ENCODE data around the gene PCSK5. TPM values are rescaled to one million over a fixed set of nuclear protein-coding genes. Genes with fewer than 3 reads are reported as not detected.
A peak's percentile ranks its signal among the peaks of the same experiment; 100 is the strongest.

The PCSK5 gene
- total RNA-seq, 1 experiment from 2014 or later: 2.1 TPM

DNA sequence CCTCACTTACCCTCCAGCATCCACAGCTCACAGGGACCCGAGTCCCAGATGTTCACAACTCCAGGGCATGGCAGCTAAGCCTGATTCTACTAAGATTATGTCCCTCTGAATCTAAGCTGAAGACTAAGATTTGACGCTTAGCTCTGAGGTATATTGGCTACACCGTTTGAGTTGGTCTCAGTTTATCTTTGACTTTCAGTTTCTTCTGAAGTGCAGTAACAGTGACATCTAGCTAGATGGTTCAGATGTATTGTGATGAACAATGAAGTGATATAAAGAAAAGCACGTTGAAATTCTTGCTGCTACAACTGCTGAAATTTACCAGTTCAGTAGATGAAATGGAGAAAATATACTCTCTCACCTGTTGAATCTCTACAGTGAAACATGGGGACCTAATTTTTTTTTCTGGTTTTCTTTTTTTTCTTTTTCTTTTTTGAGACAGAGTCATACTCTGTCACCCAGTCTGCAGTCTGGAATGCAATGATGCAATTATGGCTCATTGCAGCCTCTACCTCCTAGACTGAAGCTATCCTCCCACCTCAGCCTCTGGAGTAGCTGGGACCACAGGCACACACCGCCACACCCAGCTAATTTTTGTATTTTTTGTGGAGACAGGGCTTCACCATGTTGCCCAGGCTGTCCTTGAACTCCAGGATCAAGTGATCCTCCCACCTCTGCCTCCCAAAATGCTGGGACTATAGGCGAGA is 488.0 kb downstream of the PCSK5 start:
- DNase-seq (ENCODE audit: low read depth): no peak

DNA sequence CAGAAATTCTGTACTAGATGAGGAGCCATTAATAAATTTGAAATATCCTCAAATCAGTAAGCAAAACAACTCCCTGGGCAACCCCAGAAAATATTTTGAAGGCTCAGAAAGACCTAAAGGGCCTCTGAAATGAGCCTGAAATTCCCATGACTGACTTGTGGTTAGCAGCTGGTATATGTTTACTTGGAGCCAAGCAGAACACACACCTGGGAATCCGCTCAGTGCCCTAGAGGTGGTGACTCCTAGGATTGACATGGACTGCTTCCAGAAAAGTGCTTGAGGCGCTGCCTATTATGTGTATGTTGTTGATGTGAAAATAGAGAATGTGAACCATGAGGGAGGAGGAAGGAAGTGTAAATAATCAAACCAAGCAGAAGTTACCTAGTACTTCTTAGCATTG is 489.0 kb downstream of the PCSK5 start:
- DNase-seq (ENCODE audit: low read depth): no peak

DNA sequence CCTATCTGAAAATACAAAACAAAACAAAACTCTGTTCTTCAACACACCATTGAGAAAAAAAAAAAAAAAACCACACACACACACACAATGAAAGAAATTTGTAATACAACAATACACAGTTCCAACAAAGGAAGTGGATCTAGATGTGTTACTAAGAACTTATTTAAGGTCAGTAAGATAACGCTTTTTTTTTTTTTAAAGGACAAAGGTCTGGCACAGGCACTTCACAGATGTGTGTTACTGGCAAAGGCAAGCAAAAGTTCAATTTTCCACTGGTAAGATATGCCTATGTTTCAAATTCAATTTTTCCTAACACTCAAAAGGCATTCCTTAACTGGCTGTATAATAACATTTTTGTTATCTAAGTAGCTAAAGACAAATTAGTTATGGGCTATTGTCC is 500.2 kb downstream of the PCSK5 start:
- no peak for DNase-seq (ENCODE audit: low read depth)

DNA sequence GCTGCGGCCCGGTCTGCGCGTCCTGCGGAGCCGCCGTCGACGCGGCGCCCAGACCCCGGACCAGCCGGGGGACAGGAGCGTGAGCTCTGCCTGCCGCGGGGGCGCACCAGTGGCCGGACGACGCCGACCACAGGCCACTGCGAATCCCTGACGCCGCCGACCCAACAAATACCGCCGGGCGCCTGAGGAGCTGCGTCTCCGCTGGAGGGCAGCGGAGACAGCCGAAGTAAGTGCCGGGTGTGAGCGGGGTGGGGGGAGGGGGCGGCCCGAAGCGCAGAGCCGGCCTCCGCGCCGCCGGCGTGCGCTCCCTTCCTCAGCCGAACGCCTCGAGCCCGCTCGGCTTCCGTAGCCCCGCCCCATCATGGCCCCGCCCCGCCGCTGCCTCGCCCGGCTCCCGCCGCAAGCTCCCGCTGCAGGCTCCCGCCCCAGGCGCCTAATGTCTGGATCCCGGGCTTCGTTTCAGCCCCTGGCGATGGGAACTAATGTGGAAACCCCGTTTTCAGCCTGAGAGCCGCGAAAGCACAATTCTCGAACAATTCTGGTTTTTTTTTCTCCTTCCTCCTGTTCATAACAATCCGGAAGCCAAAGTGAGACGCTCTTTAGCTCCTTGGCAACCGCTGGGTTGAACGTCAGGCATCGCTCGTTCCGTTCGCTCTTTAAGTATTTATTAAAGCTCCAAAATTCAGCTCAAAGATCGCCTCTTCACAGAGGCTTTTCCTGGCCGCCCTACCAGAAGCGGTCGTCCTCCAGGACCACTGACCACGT is 503.9 kb downstream of the PCSK5 start, which contains the start of gene RFK:
Gene RFK, minus strand, starts transcription at position 232 of the 765 bp plus-strand sequence. CDS start 255 bp downstream, outside the sequence.
- DNase-seq (ENCODE audit: low read depth): peak; percentile 93

DNA sequence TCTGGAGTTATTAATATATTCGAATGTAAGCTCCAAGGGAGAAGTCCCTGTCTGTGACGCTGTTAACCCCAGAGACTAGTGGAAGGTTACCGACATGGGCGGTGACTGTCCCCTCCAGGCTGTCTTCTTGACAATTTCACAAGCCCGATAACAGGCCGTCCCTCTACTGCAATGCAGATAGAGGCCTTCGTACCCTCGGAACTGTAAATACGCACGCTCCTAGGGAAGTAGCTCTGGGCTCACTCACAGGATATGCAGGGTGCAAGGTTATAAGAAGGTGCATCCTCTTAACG is 504.4 kb downstream of the PCSK5 start:
- no peak for DNase-seq (ENCODE audit: low read depth)

DNA sequence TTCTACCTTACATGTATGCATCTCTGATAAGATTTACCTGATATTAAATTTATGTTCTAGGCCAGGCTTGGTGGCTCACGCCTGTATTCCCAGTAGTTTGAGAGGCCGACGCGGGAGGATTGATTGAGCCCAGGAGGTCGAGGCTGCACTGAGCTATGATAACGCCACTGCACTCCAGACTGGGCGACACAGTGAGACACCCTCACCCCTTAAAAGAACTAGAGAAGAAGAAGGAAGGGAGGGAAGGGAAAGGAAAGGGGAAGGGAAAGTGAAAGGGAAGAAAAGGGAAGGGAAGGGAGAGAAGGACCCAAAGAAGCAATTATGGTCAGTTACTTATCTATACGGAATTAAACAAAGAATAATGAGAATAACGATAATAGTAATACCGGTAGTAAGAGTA is 504.9 kb downstream of the PCSK5 start:
- DNase-seq (ENCODE audit: low read depth): no peak

DNA sequence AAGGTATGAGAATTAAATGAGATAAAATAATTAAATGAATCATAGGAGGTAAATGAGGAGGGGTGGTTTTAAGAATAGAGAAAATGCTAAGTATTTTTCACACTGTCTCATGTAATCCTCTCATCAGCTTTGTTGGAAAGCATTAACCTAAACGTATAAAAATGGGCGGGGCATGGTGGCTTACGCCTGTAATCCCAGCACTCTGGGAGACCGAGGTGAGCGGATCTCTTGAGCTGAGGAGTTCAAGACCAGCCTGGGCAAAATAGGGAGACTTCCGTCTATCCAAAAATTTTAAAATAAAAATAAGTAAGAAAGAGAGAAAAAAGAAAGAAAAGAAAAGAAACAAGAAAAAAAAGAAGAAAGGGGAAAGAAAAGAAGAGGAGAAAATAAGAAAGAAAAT is 505.7 kb downstream of the PCSK5 start:
- DNase-seq (ENCODE audit: low read depth): no peak

DNA sequence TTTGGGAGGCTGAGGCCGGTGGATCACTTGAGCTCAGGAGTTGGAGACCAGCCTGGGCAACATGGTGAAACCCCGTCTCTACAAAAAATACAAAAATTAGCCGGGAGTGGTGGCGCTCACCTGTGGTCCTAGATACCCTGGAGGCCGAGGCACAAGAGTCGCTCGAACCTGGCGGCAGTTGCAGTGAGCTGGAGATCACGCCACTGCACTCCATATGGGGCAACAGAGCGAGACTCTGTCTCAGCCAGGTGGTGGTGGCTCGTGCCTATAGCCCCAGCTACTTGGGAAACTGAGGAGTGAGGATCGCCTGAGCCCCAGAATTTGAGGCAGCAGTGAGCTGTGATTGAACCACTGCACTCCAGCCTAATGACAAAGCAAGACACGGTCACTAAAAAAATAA is 506.1 kb downstream of the PCSK5 start:
- no peak for DNase-seq (ENCODE audit: low read depth)

DNA sequence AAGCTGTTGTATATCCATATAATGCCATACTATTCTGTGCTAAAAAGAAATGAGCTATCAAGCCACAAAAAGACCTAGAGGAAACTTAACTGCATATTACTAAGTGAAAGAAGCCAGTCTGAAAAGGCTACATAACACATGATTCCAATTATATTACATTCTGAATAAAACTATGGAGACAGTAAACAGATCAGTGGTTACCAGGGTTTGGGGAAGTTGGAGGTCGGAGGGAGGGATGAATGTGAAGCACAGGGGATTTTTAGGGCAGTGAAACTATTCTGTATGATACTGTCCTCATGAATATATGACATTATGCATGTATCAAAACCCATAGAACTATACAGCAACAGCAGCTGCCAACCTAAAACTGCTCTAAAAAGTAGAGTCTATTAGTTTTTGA is 509.4 kb downstream of the PCSK5 start:
- no peak for DNase-seq (ENCODE audit: low read depth)

DNA sequence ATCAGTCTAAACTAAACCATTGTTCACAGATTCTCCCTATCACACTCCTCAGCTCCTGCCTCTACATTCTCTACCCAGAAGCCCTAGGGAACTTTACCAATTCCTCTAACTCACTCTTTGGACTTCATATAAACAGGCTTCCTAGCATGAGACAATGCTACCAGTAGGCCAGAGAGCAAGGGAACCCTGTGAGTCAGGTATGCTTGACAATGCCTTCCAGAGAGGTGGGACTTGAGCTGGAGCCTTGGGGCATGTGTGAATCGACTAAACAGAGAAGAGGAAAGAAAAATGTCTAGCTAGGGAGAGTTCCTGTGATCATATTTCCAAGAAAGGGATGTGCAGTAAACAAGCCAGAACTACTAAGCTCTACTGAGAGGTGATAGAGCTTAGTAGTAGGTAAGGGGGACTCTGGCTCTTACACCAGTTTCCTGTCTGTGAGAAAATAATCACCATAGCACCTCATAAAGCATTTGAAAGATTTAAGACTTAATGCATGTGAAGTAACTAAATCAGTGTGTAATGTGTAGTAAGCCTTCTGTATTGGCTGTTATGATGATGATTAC is 510.1 kb downstream of the PCSK5 start:
- no peak for DNase-seq (ENCODE audit: low read depth)

DNA sequence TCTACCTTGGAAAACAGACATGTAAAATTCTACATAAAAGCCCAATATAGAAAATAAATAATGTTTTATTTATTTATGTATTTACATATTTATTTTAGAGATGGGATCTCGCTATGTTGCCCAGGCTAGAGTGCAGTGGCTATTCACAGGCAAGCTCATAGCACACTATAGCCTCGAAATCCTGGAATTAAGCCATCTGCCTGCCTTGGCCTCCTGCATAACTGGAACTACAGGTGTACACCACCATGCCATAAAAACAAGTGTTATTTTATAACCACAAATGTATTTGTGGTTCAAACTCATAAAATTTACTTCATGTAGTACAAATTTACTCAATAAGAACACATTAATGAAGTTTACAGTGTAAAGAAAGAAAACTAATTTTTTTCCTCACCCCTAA is 510.7 kb downstream of the PCSK5 start:
- no peak for DNase-seq (ENCODE audit: low read depth)

DNA sequence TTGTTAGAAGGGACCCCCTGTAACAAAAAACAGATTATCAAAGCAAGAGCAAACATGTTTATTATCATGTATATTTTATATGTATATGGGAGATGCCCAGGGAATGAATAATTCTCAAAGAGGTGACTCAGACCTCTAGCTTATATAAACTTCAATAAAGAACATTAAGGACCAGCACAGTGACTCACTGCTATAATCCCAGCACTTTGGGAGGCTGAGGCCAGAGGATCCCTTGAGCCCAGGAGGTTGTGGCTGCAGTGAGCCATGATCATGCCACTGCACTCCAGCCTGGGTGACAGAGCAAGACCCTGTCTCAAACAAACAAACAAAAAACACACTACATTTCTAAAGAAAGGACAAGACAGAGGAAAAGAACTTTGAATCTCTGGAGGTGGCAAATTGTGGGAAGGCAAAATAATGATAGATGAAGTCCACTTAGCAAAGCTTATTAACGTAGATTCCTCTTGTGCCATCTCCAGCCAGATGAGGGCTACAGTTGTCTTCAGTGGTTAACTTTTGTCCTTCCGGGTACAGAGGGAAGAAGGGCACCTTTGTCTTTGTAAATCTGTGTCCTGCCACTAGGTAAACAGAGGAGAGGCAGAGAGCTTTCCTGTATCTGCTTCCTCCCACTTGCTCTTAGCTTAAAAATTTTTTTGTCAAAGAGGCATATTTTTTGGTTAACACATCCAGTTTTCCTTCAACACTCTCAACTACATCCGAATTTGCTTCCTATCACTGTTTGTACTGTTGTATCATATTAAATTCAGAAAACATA is 511.3 kb downstream of the PCSK5 start:
- DNase-seq (ENCODE audit: low read depth): peak; percentile 67

DNA sequence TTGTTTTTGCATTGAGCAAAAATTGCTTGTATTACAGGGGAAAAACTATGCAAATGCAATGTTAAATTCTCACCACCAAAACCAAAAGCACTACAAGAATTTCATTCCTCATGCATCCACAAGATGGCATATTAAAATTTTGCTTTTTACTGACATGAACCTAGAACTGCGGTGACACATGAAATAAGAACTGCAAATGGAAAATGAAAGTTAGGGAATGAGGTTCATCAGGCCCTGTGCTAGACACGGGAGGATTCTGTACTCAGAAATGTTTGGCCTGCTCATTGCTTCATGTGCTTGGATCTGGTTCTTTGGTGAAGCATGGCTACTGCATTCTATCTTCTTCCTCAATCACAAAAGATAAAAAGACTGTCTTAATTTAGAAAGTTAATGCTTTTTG is 512.9 kb downstream of the PCSK5 start:
- peak; percentile 76 for DNase-seq (ENCODE audit: low read depth)

DNA sequence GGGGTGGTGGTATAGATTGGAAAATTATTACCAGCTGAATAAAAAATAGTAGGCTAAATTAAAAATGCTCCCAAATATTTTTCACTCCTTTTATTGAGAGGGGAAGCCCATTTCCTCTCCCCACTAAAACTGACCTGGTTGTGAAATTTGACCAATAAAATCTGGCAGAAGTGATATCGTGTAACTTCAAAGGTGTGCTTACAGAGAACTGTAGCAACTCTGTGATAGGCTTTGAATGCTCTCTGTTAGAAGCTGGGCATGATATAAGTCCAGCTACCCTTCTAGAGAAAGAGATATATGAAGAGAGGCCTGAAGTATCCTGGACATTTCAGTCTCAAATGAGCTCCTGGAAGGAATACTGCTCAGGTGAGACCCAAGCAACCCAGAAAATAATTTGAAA is 513.9 kb downstream of the PCSK5 start:
- no peak for DNase-seq (ENCODE audit: low read depth)

DNA sequence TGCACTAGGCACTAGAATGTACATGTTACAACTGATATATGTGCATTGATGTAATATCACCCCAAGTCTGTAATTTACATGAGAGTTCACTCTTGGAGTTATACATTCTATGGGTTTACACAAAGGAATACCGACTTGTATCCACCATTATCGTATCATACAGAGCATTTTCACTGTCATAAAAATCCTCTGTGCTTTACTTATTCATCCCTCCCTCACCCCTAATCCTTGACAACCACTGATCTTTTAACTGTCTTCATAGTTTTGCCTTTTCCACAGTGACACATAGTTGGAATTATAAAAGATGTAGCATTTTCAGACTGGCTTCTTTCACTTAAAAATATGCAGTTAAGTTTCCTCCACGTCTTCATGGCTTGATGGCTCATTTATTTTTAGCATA is 514.9 kb downstream of the PCSK5 start:
- no peak for DNase-seq (ENCODE audit: low read depth)

DNA sequence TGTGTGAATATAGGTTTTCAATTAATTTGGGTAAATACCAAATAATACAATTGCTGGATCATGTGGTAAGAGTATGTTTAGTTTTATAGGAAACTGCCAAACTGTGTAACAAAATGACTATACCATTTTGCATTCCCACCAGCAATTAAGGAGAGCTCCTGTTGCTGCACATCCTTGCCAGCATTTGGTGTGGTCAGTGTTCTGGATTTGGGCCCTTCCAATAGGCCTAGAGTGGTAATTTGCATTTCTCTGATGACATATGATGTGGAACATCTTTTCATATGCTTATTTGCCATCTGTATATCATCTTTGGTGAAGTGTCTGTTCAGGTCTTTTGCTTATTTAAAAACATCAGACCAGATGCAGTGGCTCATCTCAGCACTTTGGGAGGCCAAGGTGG is 515.4 kb downstream of the PCSK5 start:
- DNase-seq (ENCODE audit: low read depth): no peak
